HG02884 (cell line): Measurements from ENCODE around the gene RIMS3.
"Not testable (repeated sequence)": the region's sequence is repeated elsewhere in the genome, so short reads cannot be mapped to it uniquely, and the experiment has no call there.

Experiments
- ATAC-seq: cut with Tn5 transposase; IDR thresholded peaks from one replicate; pipeline ENCODE4 v1.9.1; 2021; ENCODE audit warnings: mild to moderate bottlenecking, moderate library complexity; ENCODE audit not compliant: unreplicated experiment

Gene RIMS3

DNA sequence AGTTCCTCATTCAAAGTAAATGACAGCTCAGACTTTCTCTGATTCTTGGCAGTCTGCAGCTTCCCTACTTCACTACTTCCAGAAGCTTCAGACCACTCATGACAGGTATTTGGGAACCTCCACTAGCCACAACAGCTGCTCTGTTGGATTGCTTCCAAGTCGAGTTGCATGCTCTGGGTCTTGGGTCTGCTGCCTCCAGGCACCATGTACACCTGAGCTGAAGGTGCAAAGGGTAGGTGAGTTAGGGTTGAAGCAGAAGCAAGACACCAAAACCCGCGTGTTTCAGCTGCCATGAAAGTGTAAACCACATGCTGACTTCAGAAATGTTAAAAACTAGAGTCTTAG lies 71.3 kb downstream of the RIMS3 start:
- no peak for ATAC-seq

DNA sequence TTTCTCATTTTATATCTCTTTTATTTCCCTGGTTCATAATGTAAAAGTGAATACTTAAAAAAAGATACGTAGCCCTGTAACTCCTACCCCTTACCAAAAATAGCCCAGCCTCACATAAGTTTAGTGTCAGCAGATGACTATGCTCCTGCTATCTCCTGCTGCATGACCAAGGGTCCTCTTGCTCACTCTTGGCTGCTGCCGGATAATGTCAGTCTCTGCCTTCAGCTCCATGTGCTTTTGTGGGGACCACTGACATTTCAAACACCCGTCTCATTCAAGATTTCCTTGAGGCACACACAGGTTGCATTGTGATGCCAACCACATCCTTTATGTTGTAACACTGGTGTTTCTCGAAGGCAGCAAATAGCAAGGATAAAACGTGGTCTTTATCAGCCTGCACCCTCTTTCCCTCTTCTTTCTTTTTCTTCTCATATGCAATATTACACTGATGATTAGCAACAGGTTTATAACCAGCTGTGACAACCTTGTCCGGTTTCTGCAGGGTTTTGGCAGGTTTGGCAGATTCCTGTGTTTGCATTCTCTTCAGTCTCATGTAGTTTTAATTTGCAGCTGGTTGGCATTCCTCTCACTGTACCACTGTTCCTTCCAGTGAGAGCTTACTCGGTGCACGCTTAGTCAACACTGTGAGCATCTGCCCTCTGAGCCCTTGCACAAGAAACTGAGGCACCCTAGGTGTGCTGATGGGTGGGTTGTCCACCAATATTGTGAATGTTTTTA lies 71.9 kb downstream of the RIMS3 start:
- no peak for ATAC-seq

DNA sequence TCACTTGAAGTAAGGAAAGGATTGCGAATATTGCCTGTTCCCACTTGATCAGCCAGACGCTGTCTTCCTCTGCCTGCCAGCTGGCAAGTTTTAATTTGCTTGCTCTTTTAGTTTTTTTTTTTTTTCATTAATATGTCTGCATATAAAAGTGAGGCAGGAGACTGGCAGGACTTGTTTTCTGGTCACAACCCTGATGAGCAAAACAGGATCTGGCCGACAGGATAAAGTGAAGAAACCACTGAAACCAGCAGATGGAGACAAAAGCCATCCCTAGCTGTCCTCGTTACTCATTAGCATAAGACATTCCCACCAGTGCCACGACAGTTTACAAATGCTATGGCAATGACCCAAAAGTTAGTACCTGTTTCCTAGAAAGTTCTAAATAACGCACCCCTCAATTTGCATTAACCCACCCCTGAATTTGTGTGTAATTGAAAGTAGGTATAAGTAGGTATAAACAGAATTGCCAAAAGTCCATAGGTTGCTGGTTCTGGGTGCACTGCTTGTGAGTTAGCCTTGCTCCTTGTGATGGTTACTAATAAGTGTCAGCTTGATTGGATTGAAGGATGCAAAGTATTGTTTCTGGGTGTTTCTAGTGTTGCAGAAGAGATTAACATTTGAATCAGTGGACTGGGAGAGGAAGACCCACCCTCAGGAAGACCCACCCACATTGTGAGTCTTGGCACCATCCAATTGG lies 73.2 kb downstream of the RIMS3 start:
- ATAC-seq: no peak

DNA sequence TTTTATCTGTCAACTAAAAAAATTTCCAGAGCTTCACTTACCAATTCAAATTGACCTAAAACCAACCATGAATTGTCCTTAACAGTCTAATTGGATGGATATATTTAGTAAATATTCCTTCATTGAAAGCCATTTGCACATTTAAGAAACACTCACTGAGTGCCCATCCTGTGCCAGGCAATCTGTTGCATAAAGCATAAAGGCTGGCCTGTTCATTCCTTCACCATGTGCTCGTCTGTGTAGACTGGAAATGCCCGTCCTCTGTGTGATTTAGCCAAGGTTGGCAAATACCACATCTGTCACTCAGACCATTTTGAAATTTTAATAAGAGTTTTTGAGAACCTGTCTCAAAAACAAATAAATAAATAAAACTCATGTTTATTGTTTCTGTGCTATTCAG lies 76.9 kb downstream of the RIMS3 start:
- ATAC-seq: no peak

DNA sequence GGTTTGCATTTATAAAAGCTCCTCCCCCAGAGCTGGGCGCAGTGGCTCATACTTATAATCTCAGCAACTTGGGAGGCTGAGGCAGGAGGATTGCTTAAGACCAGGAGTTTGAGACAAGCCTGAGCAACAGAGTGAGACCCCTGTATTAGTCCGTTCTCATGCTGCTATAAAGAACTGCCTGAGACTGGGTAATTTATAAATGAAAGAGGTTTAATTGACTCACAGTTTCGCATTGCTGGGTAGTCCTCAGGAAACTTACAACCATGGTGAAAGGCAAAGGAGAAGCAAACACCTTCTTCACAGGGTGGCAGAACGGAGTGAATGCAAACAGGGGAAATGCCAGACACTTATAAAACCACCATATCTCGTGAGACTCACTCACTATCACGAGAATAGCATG lies 81.5 kb downstream of the RIMS3 start:
- ATAC-seq: no peak

DNA sequence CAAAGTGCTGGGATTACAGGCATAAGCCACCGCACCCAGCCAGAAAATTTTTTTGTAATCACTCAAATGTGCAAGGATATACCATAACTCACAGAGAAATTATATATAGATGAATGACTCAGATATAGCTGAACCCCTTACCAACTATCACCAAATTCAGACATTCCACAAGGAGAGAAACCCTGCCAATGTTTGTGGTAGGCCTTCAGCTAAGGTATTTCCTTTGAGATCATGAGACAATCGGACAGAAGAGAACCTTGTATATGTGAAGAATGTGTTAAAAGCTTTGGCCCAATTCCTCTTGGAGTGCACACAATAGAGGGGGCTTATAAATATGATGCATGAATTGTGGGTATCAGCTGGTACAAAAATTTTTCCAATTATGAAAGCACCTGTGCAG lies 83.4 kb downstream of the RIMS3 start:
- ATAC-seq: no peak

DNA sequence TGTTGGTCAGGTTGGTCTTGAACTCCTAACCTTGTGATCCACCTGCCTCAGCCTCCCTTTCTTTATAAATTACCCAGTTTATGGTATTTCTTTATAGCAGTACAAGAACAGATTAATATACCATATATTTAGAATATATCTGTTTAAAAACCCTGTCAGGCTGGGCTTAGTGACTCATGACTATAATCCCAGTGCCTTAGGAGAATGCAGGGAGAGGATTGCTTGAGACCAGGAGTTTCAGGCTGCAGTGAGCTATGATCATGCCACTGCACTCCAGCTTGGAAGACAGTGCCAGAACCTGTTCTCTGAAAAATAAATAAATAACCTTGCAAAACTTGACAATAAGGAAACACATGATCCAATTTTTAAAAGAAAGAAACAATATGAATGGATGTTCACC lies 90.1 kb downstream of the RIMS3 start:
- ATAC-seq: no peak

DNA sequence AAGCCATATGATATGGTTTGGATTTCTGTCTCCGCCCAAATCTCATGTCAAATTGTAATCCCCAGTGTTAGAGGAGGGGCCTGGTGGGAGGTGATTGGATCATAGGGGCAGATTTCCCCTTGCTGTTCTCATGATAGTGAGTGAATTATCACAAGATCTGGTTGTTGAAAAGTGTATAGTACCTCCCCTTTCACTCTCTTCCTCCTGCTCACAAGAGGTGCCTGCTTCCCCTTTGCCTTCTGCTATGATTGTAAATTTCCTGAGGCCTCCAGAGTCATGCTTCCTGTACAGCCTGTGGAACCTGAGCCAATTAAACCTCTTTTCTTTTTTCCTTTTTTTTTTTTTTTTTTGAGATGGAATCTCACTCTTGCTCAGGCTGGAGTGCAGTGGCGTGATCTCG lies 90.7 kb downstream of the RIMS3 start:
- not testable (repeated sequence) for ATAC-seq
